Measurements from ENCODE around the gene NLRP1. TPM values are rescaled to one million over a fixed set of nuclear protein-coding genes. Genes with fewer than 3 reads are reported as not detected.
A peak's percentile ranks its signal among the peaks of the same experiment; 100 is the strongest.

NLRP1 gene
- total RNA-seq, 1 donor from 2014 or later, result 14.4 TPM

- Histone ChIP-seq H3K27me3 (ENCODE audit: control insufficient read depth, insufficient read depth, low read length) (no peaks in the 10 kb centered on the region), H3K4me3 (ENCODE audit: low read depth, low read length) (no peak overlapping the region), H3K36me3 (ENCODE audit: control insufficient read depth, insufficient read depth, low read length) (no peaks in the 10 kb centered on the region)
- TF ChIP-seq CTCF (IDR thresholded peaks at IDR 0.05; ENCODE audit: insufficient read depth, low read length, poor library complexity, severe bottlenecking), result no peak
- peak; percentile 45 for DNase-seq (ENCODE audit: low read depth)
Measured at GRCh38 chr17:5557485-5557884, 26.8 kb downstream of the NLRP1 start.

- Histone ChIP-seq H3K4me3 (ENCODE audit: low read depth, low read length) (no peak overlapping the region), H3K27me3 (ENCODE audit: control insufficient read depth, insufficient read depth, low read length) (no peaks in the 10 kb centered on the region), H3K36me3 (ENCODE audit: control insufficient read depth, insufficient read depth, low read length) (no peaks in the 10 kb centered on the region)
- TF ChIP-seq CTCF (IDR thresholded peaks at IDR 0.05; ENCODE audit: insufficient read depth, low read length, poor library complexity, severe bottlenecking), result no peak
- DNase-seq (ENCODE audit: low read depth), result peak; percentile 88
Measured at GRCh38 chr17:5555254-5555653, 29.1 kb downstream of the NLRP1 start.

- Histone ChIP-seq H3K36me3 (ENCODE audit: control insufficient read depth, insufficient read depth, low read length) (no peaks in the 10 kb centered on the region), H3K4me3 (ENCODE audit: low read depth, low read length) (no peak overlapping the region), H3K27me3 (ENCODE audit: control insufficient read depth, insufficient read depth, low read length) (no peaks in the 10 kb centered on the region)
- TF ChIP-seq CTCF (IDR thresholded peaks at IDR 0.05; ENCODE audit: insufficient read depth, low read length, poor library complexity, severe bottlenecking), result no peak
- no peak for DNase-seq (ENCODE audit: low read depth)
Measured at GRCh38 chr17:5553479-5553878, 30.8 kb downstream of the NLRP1 start.

GRCh38 chr17:5552841-5553240 lies 31.5 kb downstream of the NLRP1 start:
- Histone ChIP-seq H3K27me3 (ENCODE audit: control insufficient read depth, insufficient read depth, low read length) (no peaks in the 10 kb centered on the region), H3K36me3 (ENCODE audit: control insufficient read depth, insufficient read depth, low read length) (no peaks in the 10 kb centered on the region), H3K4me3 (ENCODE audit: low read depth, low read length) (no peak overlapping the region)
- no peak for DNase-seq (ENCODE audit: low read depth)
- no peak for TF ChIP-seq CTCF (IDR thresholded peaks at IDR 0.05; ENCODE audit: insufficient read depth, low read length, poor library complexity, severe bottlenecking)

GRCh38 chr17:5545051-5545987 lies 39.0 kb downstream of the NLRP1 start:
- no peak for TF ChIP-seq CTCF (IDR thresholded peaks at IDR 0.05; ENCODE audit: insufficient read depth, low read length, poor library complexity, severe bottlenecking)
- no peak overlapping the region for H3K4me3 ChIP-seq (ENCODE audit: low read depth, low read length)
- no peaks in the 10 kb centered on the region for H3K27me3 ChIP-seq (ENCODE audit: control insufficient read depth, insufficient read depth, low read length)
- no peak for DNase-seq (ENCODE audit: low read depth)
- H3K36me3 ChIP-seq (ENCODE audit: control insufficient read depth, insufficient read depth, low read length), result no peaks in the 10 kb centered on the region

Measured in kidney epithelial cell (primary cell).